Right forelimb (tissue), 1 donor: Measurements from ENCODE around the gene NAV2.

Source experiments
- DNase-seq: peaks from one replicate; pipeline ENCODE4 v3.0.0-alpha.2; 2018

The NAV2 gene

GRCh38 chr11:19712281-19713195, at the start of gene NAV2:
Gene NAV2, plus strand, starts transcription at chr11:19712837. Its CDS starts 859 bp downstream, at chr11:19713696.
- peak; percentile 92 for DNase-seq

GRCh38 chr11:19663206-19663605, 49.4 kb upstream of the NAV2 start:
- no peak for DNase-seq

- DNase-seq, result no peak
These were observed 47.6 kb upstream of the NAV2 start for GRCh38 chr11:19664886-19665548.

GRCh38 chr11:19666951-19667350, 45.7 kb upstream of the NAV2 start:
- DNase-seq, result no peak

GRCh38 chr11:19669511-19669910, 43.1 kb upstream of the NAV2 start:
- no peak for DNase-seq

- no peak for DNase-seq
These were observed 42.4 kb upstream of the NAV2 start for GRCh38 chr11:19670030-19670791.

GRCh38 chr11:19672586-19673206, 39.9 kb upstream of the NAV2 start:
- DNase-seq, result no peak

- peak; percentile 70 for DNase-seq
These were observed 38.5 kb upstream of the NAV2 start for GRCh38 chr11:19673924-19674729.

GRCh38 chr11:19674836-19675235, 37.8 kb upstream of the NAV2 start:
- DNase-seq, result no peak

GRCh38 chr11:19675397-19675796, 37.2 kb upstream of the NAV2 start:
- no peak for DNase-seq

- no peak for DNase-seq
These were observed 35.9 kb upstream of the NAV2 start for GRCh38 chr11:19676475-19677380.

GRCh38 chr11:19677381-19678080, 35.1 kb upstream of the NAV2 start:
- no peak for DNase-seq

GRCh38 chr11:19679952-19680828, 32.4 kb upstream of the NAV2 start:
- DNase-seq, result peak; percentile 68

- DNase-seq, result no peak
These were observed 31.7 kb upstream of the NAV2 start for GRCh38 chr11:19680829-19681368.

- peak; percentile 45 for DNase-seq
These were observed 29.4 kb upstream of the NAV2 start for GRCh38 chr11:19683141-19683805.

- peak; percentile 26 for DNase-seq
These were observed 28.7 kb upstream of the NAV2 start for GRCh38 chr11:19683862-19684491.

GRCh38 chr11:19686234-19686633, 26.4 kb upstream of the NAV2 start:
- DNase-seq, result no peak

GRCh38 chr11:19687392-19687791, 25.2 kb upstream of the NAV2 start:
- DNase-seq, result no peak
